RPMI7951 (cell line): ENCODE data around the gene CNTNAP2. TPM values are rescaled to one million over a fixed set of nuclear protein-coding genes. Genes with fewer than 3 reads are reported as not detected.

Experiments
- DNase-seq: peaks from one replicate; pipeline ENCODE4 v3.0.0-alpha.2; 2012; ENCODE audit warnings: low read depth
- total RNA-seq: library from RNA; depleted of rRNA; stranded (reverse); fragments of >200 nt; shearing (Covaris generic); gene quantifications from 2 replicates; pipeline ENCODE4 v1.2.3, GENCODE V29; 2014

CNTNAP2 gene
- total RNA-seq, 1 experiment from 2014 or later = not detected

GRCh38 chr7:147477526-147477925 is 1360.9 kb downstream of the CNTNAP2 start:
- DNase-seq = no peak

GRCh38 chr7:147478796-147479195 is 1362.2 kb downstream of the CNTNAP2 start:
- no peak for DNase-seq

- no peak for DNase-seq
Observed at GRCh38 chr7:147483634-147484292, 1367.2 kb downstream of the CNTNAP2 start.

- DNase-seq = no peak
Observed at GRCh38 chr7:147485660-147486210, 1369.1 kb downstream of the CNTNAP2 start.

- no peak for DNase-seq
Observed at GRCh38 chr7:147492606-147493005, 1376.0 kb downstream of the CNTNAP2 start.

DNA sequence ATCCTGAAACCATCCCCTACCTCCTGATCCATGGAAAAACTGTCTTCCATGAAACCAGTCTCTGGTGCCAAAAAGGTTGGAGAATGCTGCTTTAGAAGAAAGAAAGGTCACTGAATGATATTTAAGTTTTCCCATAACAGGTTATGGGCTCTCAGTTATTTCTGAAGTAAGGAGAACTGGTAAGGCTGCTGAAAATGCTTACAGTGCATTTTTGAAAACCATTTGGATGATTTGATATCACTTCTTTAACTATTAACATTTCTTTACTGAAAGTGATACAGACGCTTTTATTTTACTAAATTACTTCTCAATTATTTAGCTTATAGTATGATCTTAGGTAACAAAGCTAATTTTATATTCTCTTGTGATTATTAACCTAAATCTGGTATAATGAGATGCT is 1379.6 kb downstream of the CNTNAP2 start:
- DNase-seq = no peak

- DNase-seq = no peak
Observed at GRCh38 chr7:147497246-147497645, 1380.6 kb downstream of the CNTNAP2 start.

DNA sequence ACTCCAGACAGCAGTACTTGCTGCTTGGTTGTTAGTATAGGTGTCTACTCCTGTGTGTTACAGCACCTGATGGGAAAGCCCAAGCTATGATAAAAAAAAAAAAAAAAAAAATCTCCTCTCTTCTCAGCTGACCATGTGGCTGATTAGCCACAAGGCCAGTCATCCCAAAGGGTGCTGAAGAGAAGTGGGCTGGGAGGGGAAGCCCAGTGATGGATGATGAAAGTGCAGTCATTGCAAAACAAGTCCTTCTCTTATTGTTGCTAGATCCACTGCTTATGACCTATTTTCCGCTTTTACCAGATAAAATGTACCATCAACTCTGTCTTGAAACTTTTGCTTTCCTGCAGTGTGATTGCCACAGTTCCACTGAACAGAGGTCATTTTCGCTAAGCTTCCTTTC is 1381.5 kb downstream of the CNTNAP2 start:
- DNase-seq = no peak

- DNase-seq = no peak
Observed at GRCh38 chr7:147509035-147509501, 1392.5 kb downstream of the CNTNAP2 start.

DNA sequence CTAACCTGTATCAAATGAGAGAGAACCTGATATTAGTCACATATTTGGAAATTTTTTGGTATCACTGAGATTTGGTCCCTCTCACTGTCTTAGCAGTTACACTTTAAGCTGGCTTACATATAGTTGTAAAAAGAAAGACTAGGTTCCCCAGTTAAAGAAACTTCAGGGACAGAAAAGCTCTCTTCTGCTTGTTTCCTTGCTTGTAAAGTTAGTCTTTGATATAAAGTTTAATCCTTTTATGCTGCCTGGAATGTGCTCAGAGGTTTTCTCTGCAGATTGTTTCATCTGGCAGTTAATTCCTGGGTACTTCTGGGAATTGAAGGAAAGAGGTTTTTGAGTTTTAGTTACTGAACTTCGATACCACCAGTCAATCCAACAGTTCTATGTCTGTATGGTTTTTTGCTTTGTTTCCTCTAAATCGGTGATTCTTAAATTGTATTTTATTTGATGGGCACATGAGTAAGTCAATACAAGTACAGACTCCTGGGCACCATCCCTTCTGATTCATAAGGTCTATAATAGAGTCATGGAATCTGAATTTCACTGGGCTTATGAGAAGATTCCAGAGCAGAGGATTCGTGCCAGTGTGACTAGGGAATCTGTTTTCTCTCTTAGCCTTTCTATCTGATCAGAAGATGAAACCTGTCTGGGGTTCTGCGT is 1393.1 kb downstream of the CNTNAP2 start:
- no peak for DNase-seq

- DNase-seq = no peak
Observed at GRCh38 chr7:147510201-147510542, 1393.6 kb downstream of the CNTNAP2 start.

DNA sequence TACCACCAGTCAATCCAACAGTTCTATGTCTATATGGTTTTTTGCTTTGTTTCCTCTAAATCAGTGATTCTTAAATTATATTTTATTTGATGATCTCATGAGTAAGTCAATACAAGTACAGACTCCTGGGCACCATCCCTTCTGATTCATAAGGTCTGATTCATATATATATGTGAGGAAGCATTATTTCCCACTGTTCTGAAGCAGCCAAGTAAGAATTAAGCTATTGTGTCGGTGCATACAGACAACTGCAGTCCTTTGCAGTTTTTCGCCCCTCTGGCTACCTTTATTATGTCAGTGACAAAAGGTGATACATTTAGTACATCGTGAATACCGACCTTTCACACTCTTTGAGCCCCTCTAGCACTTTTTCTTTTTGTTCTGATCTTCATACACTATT is 1394.3 kb downstream of the CNTNAP2 start:
- DNase-seq = no peak

- no peak for DNase-seq
Observed at GRCh38 chr7:147513451-147513850, 1396.8 kb downstream of the CNTNAP2 start.

DNA sequence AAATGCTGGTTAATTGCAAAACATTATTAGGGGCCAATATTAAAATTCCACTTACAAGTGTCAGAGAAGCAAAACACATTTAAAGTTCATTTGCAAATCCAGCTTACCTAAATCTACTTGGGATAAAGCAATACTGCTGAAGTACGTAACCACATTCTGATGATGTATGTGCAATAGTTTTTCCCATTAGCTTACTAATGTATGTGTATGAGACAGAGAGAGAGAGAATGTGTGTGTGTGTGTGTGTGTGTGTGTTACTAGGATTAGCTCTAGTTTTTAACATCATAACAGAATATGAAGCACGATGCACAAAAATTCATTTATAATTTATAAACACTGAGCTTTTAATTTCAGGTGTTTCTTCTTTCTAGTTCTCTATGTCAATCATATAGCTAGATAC is 1399.8 kb downstream of the CNTNAP2 start:
- no peak for DNase-seq

- no peak for DNase-seq
Observed at GRCh38 chr7:147519062-147519461, 1402.5 kb downstream of the CNTNAP2 start.

- DNase-seq = no peak
Observed at GRCh38 chr7:147523056-147523455, 1406.5 kb downstream of the CNTNAP2 start.

GRCh38 chr7:147524726-147525250 is 1408.2 kb downstream of the CNTNAP2 start:
- no peak for DNase-seq

- DNase-seq = no peak
Observed at GRCh38 chr7:147525325-147525724, 1408.7 kb downstream of the CNTNAP2 start.

DNA sequence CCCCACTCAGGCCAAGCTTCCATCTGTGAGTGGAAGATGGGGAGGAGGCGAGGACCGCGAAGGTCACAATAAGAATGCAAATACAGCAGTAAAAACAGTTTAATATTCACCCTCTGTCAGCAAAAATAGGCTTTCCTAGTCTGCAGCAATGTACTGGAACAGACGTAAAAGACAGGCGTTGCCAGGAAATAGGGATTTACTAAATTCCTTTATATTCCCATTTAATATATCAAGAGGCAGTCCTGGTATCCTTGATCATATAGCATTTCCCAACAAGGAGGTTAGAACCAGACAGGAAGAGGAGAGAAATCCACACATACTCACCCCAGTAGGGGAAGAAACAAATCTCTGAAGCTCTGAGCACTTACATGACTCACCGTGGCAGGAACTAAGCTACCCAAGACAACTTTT is 1419.1 kb downstream of the CNTNAP2 start:
- no peak for DNase-seq

- no peak for DNase-seq
Observed at GRCh38 chr7:147539685-147540084, 1423.1 kb downstream of the CNTNAP2 start.

DNA sequence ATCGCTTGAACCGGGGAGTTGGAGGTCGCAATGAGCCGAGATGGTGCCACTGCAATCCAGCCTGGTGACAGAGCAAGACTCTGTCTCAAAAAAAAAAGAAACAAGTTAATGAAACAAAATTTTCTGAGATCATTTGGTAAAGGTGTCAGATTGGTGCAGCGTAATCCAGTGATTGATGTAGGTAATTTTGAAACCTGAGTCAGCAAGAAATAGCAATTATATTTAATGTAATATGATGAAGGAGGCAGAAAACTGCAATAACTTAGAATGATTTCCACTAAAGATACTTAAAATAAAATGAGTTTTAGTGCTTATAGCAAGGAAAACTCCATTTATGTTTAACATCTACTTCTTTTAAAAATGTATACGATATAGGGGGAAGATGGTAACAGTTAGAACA is 1424.1 kb downstream of the CNTNAP2 start:
- no peak for DNase-seq

DNA sequence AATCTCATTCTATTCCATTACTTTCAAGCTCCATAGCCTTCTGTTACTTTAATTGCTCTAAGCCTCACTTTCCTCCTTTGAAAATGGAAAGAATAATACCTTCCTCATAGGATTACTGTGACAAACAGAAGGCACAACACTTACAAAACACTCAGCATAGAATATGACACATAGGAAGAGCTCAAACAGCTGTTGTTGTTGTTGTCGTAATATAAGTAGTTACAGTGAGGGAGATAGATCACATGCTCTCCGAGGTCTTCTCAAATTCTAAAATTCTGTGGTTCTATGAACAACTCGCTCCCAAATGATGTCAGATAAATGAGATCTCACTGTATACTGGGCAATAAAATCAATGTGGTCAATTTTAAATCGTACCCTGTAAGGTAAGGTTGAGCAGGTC is 1424.7 kb downstream of the CNTNAP2 start:
- no peak for DNase-seq

GRCh38 chr7:147547252-147547897 is 1430.8 kb downstream of the CNTNAP2 start:
- no peak for DNase-seq
